Measurements from ENCODE around the gene CBFA2T3. TPM values are rescaled to one million over a fixed set of nuclear protein-coding genes. Genes with fewer than 3 reads are reported as not detected.

The CBFA2T3 gene
- total RNA-seq, 2 donors from 2014 or later: 10.1 to 10.5 TPM

- TF ChIP-seq, protein P1, sequence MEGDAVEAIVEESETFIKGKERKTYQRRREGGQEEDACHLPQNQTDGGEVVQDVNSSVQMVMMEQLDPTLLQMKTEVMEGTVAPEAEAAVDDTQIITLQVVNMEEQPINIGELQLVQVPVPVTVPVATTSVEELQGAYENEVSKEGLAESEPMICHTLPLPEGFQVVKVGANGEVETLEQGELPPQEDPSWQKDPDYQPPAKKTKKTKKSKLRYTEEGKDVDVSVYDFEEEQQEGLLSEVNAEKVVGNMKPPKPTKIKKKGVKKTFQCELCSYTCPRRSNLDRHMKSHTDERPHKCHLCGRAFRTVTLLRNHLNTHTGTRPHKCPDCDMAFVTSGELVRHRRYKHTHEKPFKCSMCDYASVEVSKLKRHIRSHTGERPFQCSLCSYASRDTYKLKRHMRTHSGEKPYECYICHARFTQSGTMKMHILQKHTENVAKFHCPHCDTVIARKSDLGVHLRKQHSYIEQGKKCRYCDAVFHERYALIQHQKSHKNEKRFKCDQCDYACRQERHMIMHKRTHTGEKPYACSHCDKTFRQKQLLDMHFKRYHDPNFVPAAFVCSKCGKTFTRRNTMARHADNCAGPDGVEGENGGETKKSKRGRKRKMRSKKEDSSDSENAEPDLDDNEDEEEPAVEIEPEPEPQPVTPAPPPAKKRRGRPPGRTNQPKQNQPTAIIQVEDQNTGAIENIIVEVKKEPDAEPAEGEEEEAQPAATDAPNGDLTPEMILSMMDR (IDR thresholded peaks at IDR 0.05): no peak
- Histone ChIP-seq H3K27ac (no peak overlapping the region), H3K4me1 (no peaks in the 10 kb centered on the region), H3K36me3 (no peaks in the 10 kb centered on the region), H3K4me3 (no peak overlapping the region), H3K27me3 (no peaks in the 10 kb centered on the region), H3K9me3 (no peaks in the 10 kb centered on the region), H3K9ac (ENCODE audit: low read depth in 2 of 2, low read length in 2 of 2) (no peak overlapping the region)
- intact Hi-C loops (cut with DNase I): no loop called here
- no peak for DNase-seq
Measured at GRCh38 chr16:88838566-88838965, 138.4 kb downstream of the CBFA2T3 start.

- TF ChIP-seq, protein P1 (IDR thresholded peaks at IDR 0.05): no peak
- intact Hi-C loops (cut with DNase I): no loop called here
- no peak for DNase-seq
Measured at GRCh38 chr16:88837806-88838205, 139.2 kb downstream of the CBFA2T3 start.

GRCh38 chr16:88836791-88837190, 140.2 kb downstream of the CBFA2T3 start:
- H3K4me1 ChIP-seq: no peaks in the 10 kb centered on the region
- TF ChIP-seq, protein P1 (IDR thresholded peaks at IDR 0.05): no peak
- no peaks in the 10 kb centered on the region for H3K9me3 ChIP-seq
- no peak overlapping the region for H3K9ac ChIP-seq (ENCODE audit: low read depth in 2 of 2, low read length in 2 of 2)
- H3K27ac ChIP-seq: no peak overlapping the region
- H3K27me3 ChIP-seq: no peaks in the 10 kb centered on the region
- intact Hi-C loops (cut with DNase I): no loop called here
- no peaks in the 10 kb centered on the region for H3K36me3 ChIP-seq
- H3K4me3 ChIP-seq: no peak overlapping the region
- DNase-seq: no peak

More at GRCh38 chr16:88837806-88838205, 139.2 kb downstream of the CBFA2T3 start:
- Histone ChIP-seq H3K9ac (ENCODE audit: low read depth in 2 of 2, low read length in 2 of 2) (no peak overlapping the region), H3K27me3 (no peaks in the 10 kb centered on the region), H3K36me3 (no peaks in the 10 kb centered on the region), H3K27ac (no peak overlapping the region), H3K9me3 (no peaks in the 10 kb centered on the region), H3K4me3 (no peak overlapping the region), H3K4me1 (no peaks in the 10 kb centered on the region)

- intact Hi-C loops (cut with DNase I): no loop called here
- DNase-seq: no peak
- H3K36me3 ChIP-seq: no peaks in the 10 kb centered on the region
Measured at GRCh38 chr16:88835818-88836217, 141.2 kb downstream of the CBFA2T3 start.

GRCh38 chr16:88835383-88835782, 141.6 kb downstream of the CBFA2T3 start:
- no peak overlapping the region for H3K4me3 ChIP-seq
- no peaks in the 10 kb centered on the region for H3K9me3 ChIP-seq
- intact Hi-C loops (cut with DNase I): no loop called here
- no peaks in the 10 kb centered on the region for H3K36me3 ChIP-seq
- H3K27me3 ChIP-seq: no peaks in the 10 kb centered on the region
- H3K27ac ChIP-seq: no peak overlapping the region
- TF ChIP-seq, protein P1 (IDR thresholded peaks at IDR 0.05): no peak
- H3K4me1 ChIP-seq: no peaks in the 10 kb centered on the region
- no peak for DNase-seq
- no peak overlapping the region for H3K9ac ChIP-seq (ENCODE audit: low read depth in 2 of 2, low read length in 2 of 2)

More at GRCh38 chr16:88835818-88836217, 141.2 kb downstream of the CBFA2T3 start:
- Histone ChIP-seq H3K4me3 (no peak overlapping the region), H3K27me3 (no peaks in the 10 kb centered on the region), H3K9me3 (no peaks in the 10 kb centered on the region), H3K4me1 (no peaks in the 10 kb centered on the region), H3K27ac (no peak overlapping the region), H3K9ac (ENCODE audit: low read depth in 2 of 2, low read length in 2 of 2) (no peak overlapping the region)
- TF ChIP-seq, protein P1 (IDR thresholded peaks at IDR 0.05): no peak

All from colonic mucosa (tissue), 4 donors.